ENCODE results near the gene MPPED1. TPM values are rescaled to one million over a fixed set of nuclear protein-coding genes. Genes with fewer than 3 reads are reported as not detected.

Gene MPPED1
- total RNA-seq, 1 experiment from 2014 or later: 0.28 TPM

DNA sequence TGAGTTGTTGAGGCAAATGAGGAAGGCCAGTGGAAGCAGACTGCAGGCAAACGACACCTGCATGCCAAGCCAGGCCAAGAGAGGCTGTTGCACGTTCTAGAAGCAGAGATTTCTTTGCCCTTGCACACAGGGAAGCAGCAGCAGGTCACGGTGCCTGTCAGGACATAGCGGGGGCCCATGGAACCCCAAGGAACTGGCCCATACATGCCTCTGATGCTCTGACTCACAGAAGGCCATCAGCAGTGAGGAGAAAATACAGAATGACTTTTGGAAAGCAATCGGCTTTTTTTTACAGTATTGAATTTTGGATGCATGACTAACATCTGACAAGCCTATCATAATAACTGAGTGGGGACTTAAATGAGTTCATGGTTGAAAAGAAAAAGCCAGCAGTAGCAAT is 123.9 kb downstream of the MPPED1 start:
- Histone ChIP-seq H2BK15ac (ENCODE audit: low read depth, low read length) (no peak overlapping the region), H3K27me3 (ENCODE audit: insufficient read depth, low read length) (no peaks in the 10 kb centered on the region), H3K4ac (ENCODE audit: low read depth, low read length) (no peak overlapping the region), H3K79me2 (ENCODE audit: insufficient read depth, low read length) (no peaks in the 10 kb centered on the region), H3K18ac (ENCODE audit: insufficient read length, low read depth, low read length) (no peak overlapping the region), H3K4me1 (ENCODE audit: insufficient read depth, low read length) (no peaks in the 10 kb centered on the region), H3K27ac (ENCODE audit: insufficient read length, low read depth, low read length) (no peak overlapping the region), H3K14ac (ENCODE audit: insufficient read depth, low read length) (no peak overlapping the region), H4K20me1 (ENCODE audit: control insufficient read depth, insufficient read depth, insufficient read length) (no peaks in the 10 kb centered on the region), H3K9me3 (ENCODE audit: control insufficient read depth, low read depth, low read length) (no peaks in the 10 kb centered on the region), H3K9ac (ENCODE audit: extremely low read depth, insufficient read length, low read length) (no peak overlapping the region), H2BK12ac (ENCODE audit: insufficient read length, low read depth, low read length) (no peak overlapping the region), H3K23me2 (ENCODE audit: insufficient read length, low read depth, low read length, poor library complexity, severe bottlenecking) (no peaks in the 10 kb centered on the region), H3K79me1 (ENCODE audit: insufficient read depth, low read depth, low read length, poor library complexity, severe bottlenecking) (no peaks in the 10 kb centered on the region), H3K4me2 (ENCODE audit: insufficient read depth, insufficient read length, low read length) (no peak overlapping the region), H2BK120ac (ENCODE audit: low read depth, low read length, poor library complexity, severe bottlenecking) (no peak overlapping the region), H4K8ac (replicated peaks; ENCODE audit: insufficient read length, low read depth, low read length) (no peak overlapping the region), H2AFZ (ENCODE audit: low read length) (no peak overlapping the region), H3T11ph (ENCODE audit: low read length) (no peak overlapping the region), H4K91ac (ENCODE audit: insufficient read length, low read depth, low read length) (no peak overlapping the region), H2BK5ac (ENCODE audit: insufficient read length, low read length) (no peak overlapping the region), H3K23ac (ENCODE audit: insufficient read length, low read depth, low read length) (no peak overlapping the region), H3K56ac (ENCODE audit: insufficient read length, low read depth, low read length) (no peak overlapping the region), H4K5ac (ENCODE audit: insufficient read length, low read depth, low read length) (no peak overlapping the region), H2AK5ac (ENCODE audit: insufficient read length, low read length) (no peak overlapping the region), H2BK20ac (ENCODE audit: low read depth, low read length, poor library complexity, severe bottlenecking) (no peak overlapping the region)
- H3K27me3 Mint-ChIP-seq (ENCODE audit: low read depth): peaks cover 13% of the 10 kb centered on the region
- H3K4me3 Mint-ChIP-seq: no peak overlapping the region
- H3K9me3 Mint-ChIP-seq: peaks cover 11 to 17% of the 10 kb centered on the region in 2 experiments
- TF ChIP-seq CTCF (conservative IDR thresholded peaks at IDR 0.05): no peak
- no peak overlapping the region for H3K27ac Mint-ChIP-seq
- no peak for DNase-seq
- H3K4me1 Mint-ChIP-seq: peaks cover 0 to 3% of the 10 kb centered on the region in 2 experiments; a peak in 2 of 4 replicates
- no CpG with 5 or more reads among the region's 5 CpGs for WGBS (ENCODE audit: extremely low coverage, insufficient read length, low lambda C conversion rate)
- peaks cover 5 to 11% (median 8%) of the 10 kb centered on the region in 3 experiments; a peak in 5 of 7 replicates for H3K36me3 Mint-ChIP-seq (ENCODE audit: insufficient read depth in 1 of 3, low read depth in 3 of 3)

Data from H9 (cell line).